ENCODE measurements around the gene ZNF423.

DNA sequence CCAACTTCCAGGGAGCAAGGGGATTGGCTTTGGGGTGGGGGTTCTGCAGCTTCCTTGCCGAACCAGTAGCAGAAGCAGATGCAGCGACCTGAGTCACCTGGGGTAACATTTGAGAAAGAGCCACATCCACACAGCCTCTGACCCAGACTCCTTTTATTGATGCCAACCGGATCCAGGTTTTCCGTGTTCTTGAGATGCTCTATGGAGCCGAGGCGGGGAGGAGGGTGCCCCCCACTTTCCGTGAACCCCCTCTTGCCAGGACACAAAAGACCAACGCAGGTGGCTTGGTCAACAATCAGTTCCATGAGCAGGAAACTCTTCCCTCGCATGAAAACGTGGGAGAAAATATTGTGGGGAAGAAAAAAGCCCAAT is 356.5 kb downstream of the ZNF423 start:
- TF ChIP-seq, protein P1, sequence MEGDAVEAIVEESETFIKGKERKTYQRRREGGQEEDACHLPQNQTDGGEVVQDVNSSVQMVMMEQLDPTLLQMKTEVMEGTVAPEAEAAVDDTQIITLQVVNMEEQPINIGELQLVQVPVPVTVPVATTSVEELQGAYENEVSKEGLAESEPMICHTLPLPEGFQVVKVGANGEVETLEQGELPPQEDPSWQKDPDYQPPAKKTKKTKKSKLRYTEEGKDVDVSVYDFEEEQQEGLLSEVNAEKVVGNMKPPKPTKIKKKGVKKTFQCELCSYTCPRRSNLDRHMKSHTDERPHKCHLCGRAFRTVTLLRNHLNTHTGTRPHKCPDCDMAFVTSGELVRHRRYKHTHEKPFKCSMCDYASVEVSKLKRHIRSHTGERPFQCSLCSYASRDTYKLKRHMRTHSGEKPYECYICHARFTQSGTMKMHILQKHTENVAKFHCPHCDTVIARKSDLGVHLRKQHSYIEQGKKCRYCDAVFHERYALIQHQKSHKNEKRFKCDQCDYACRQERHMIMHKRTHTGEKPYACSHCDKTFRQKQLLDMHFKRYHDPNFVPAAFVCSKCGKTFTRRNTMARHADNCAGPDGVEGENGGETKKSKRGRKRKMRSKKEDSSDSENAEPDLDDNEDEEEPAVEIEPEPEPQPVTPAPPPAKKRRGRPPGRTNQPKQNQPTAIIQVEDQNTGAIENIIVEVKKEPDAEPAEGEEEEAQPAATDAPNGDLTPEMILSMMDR (IDR thresholded peaks at IDR 0.05), result no peak
- TF ChIP-seq POLR2A (IDR thresholded peaks at IDR 0.05), result no peak
